NCI-H748 (cell line): ENCODE measurements around the gene TUBGCP2.

Source experiments
- DNase-seq: peaks from one replicate; lab custom pipeline; 2025; ENCODE audit not compliant: unreplicated experiment; lab: John Stamatoyannopoulos, UW

Gene TUBGCP2

GRCh38 chr10:133231946-133232574 is 76.6 kb downstream of the TUBGCP2 start:
- DNase-seq, result no peak

DNA sequence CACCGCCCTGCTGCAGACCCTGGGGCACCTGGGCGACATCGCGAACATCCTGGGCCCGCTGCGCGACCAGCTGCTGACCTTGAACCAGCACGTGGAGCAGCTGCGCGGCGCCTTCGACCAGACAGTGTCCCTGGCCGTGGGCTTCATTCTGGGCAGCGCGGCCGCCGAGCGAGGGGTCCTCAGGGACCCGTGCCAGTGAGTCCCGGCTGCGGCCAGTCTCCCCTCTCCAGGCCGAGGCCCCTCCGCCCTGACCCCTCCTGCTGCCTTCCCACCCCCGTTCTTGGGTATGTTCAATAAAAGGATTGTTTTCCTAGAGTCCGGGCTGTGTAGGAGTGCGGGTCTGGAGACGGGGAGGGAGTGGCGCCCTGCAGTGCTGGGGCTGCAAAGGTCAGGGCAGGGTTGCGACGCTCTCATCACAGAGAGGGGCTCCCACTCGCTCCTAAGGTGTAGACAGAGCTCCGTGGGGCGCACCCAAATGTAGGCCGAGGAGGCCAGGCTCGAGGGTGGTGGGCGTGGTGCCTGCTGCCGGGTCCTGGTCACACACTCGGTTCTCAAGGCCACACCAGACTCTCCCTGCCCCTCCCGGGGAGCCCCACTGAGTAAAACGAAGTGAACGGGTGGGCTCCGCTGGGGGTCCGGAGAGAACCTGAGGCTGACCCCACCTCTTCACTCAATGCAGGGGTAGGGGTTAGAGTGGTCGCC is 77.3 kb downstream of the TUBGCP2 start:
- DNase-seq, result no peak

DNA sequence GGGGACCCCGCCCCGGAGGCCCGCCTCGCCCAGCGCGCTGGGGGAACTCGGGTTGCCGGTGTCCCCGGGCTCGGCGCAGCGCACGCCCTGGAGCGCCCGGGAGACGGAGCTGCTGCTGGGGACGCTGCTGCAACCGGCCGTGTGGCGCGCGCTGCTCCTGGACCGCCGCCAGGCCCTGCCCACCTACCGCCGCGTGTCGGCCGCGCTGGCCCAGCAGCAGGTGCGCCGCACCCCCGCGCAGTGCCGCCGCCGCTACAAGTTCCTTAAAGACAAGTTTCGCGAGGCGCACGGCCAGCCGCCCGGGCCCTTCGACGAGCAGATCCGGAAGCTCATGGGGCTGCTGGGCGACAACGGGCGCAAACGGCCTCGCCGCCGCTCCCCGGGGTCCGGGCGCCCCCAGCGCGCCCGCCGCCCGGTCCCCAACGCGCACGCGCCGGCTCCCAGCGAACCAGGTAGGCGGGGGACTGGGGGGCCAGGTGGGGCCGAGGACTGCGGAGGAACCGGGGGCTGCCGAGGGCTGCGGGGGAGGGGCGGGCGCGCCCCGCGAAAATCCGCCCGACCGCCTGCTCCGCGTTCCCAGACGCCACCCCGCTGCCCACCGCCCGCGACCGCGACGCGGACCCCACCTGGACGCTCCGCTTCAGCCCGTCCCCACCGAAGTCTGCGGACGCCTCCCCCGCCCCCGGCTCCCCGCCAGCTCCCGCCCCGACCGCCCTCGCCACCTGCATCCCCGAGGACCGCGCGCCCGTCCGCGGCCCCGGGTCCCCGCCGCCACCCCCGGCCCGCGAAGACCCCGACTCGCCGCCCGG is 78.1 kb downstream of the TUBGCP2 start:
- DNase-seq, result peak; percentile 57

- DNase-seq, result no peak
Observed at GRCh38 chr10:133230044-133230361, 78.7 kb downstream of the TUBGCP2 start, which contains the start of gene UTF1. Gene UTF1 (plus strand): TSS chr10:133230217. CDS start chr10:133230289, 72 bp downstream.

GRCh38 chr10:133229265-133230043 is 79.2 kb downstream of the TUBGCP2 start:
- no peak for DNase-seq
